A549 (cell line): ENCODE measurements around the gene ARFGAP2. TPM values are rescaled to one million over a fixed set of nuclear protein-coding genes. Genes with fewer than 3 reads are reported as not detected.
A peak's percentile ranks its signal among the peaks of the same experiment; 100 is the strongest.

ENCODE experiments used
- ATAC-seq, 2 experiments: fragments of 200-7000 bp in 1 of 2; fragments of >200 bp in 1 of 2; cut with Nextera tagmentation in 1 of 2; cut with Tn5 transposase in 1 of 2; 3 replicates each; pipeline versions ENCODE4 v1.8.0 to v1.9.1; 2018 to 2020; ENCODE audit warnings: mild to moderate bottlenecking in 1 of 2, moderate library complexity in 1 of 2
- CTCF ChIA-PET: fragments of 300-600 bp; sonication (Branson Sonifier 250); formaldehyde crosslinking; extraction: SDS; loops from one replicate; lab custom pipeline; 2021; ENCODE audit warnings: antibody characterized with exemption, inconsistent platforms; lab: Yijun Ruan, JAX
- POLR2A ChIA-PET: fragments of 350-600 bp; formaldehyde crosslinking; extraction: SDS; loops from one replicate; lab custom pipeline; 2021; ENCODE audit warnings: antibody characterized with exemption, inconsistent platforms; lab: Yijun Ruan, JAX
- DNase-seq, 2 experiments: peaks; one replicate each; pipeline versions ENCODE4 v3.0.0 to v3.0.0-alpha.2; 2011 to 2016; ENCODE audit warnings: low read depth in 1 of 2, low spot score in 1 of 2
- FAIRE-seq: peaks from 2 replicates; lab custom pipeline; 2011; peaks lifted over from hg19 to GRCh38; lab: Jason Lieb, UNC
- H3K27ac ChIP-seq, 2 experiments: fragments of >200 bp; sonication (Bioruptor Twin); formaldehyde crosslinking; 3 replicates each; pipeline ENCODE4 v1.5.1; 2016 to 2017
- H3K4me1 ChIP-seq: fragments of >200 bp; sonication (Bioruptor Twin); formaldehyde crosslinking; 3 replicates; pipeline ENCODE4 v1.6.1; 2016
- H3K4me2 ChIP-seq: fragments of >200 bp; sonication (Bioruptor Twin); formaldehyde crosslinking; 3 replicates; pipeline ENCODE4 v1.6.1; 2016
- H3K4me3 ChIP-seq: fragments of >200 bp; sonication (Bioruptor Twin); formaldehyde crosslinking; 3 replicates; pipeline ENCODE4 v1.5.1; 2016
- H3K9me3 ChIP-seq: fragments of >200 bp; sonication (Bioruptor Twin); formaldehyde crosslinking; 3 replicates; pipeline ENCODE4 v1.6.1; 2016
- CBX2 ChIP-seq: fragments of 200-600 bp; sonication (generic); IDR thresholded peaks from 2 replicates; pipeline ENCODE4 v1.6.1; 2016; ENCODE audit warnings: low read depth, mild to moderate bottlenecking, borderline replicate concordance
- CEBPB ChIP-seq, 2 experiments: fragments of >200 bp in 1 of 2; sonication (Bioruptor Twin) in 1 of 2; formaldehyde crosslinking in 1 of 2; IDR thresholded peaks; 2 replicates each; pipeline ENCODE4 v1.6.1; 2012 to 2016
- CHD2 ChIP-seq: fragments of 150-350 bp; IDR thresholded peaks from 2 replicates; pipeline ENCODE4 v1.6.1; 2014; ENCODE audit warnings: low read length; ENCODE audit not compliant: partially characterized antibody
- EHF ChIP-seq: fragments of 250-450 bp; sonication (Bioruptor Pico); IDR thresholded peaks from 2 replicates; pipeline ENCODE4 v1.5.0; 2020; ENCODE audit warnings: mild to moderate bottlenecking
- EHMT2 ChIP-seq: fragments of 200-600 bp; sonication (generic); IDR thresholded peaks from 2 replicates; pipeline ENCODE4 v1.6.1; 2016; ENCODE audit warnings: antibody characterized with exemption, low read depth, mild to moderate bottlenecking, moderate library complexity
- EP300 ChIP-seq, 2 experiments: fragments of >200 bp; sonication (Bioruptor Twin); formaldehyde crosslinking; IDR thresholded peaks; 2 replicates in 1 of 2; 3 replicates in 1 of 2; pipeline ENCODE4 v1.6.1; 2016 to 2017
- ESRRA ChIP-seq: fragments of 150-350 bp; IDR thresholded peaks from 2 replicates; pipeline ENCODE4 v1.6.1; 2014; ENCODE audit warnings: mild to moderate bottlenecking, low read length, borderline replicate concordance
- FOSB ChIP-seq: fragments of 250-450 bp; sonication (Bioruptor Pico); IDR thresholded peaks from 2 replicates; pipeline ENCODE4 v1.5.0; 2020; ENCODE audit warnings: mild to moderate bottlenecking, moderate library complexity
- FOXS1 ChIP-seq: fragments of 250-450 bp; sonication (Bioruptor Pico); IDR thresholded peaks from 2 replicates; pipeline ENCODE4 v1.5.0; 2020; ENCODE audit warnings: mild to moderate bottlenecking, moderate library complexity
- GATA3 ChIP-seq: IDR thresholded peaks from 2 replicates; pipeline ENCODE4 v1.6.1; 2012; ENCODE audit warnings: borderline replicate concordance
- HDAC2 ChIP-seq: fragments of 200-600 bp; sonication (generic); IDR thresholded peaks from 2 replicates; pipeline ENCODE4 v1.6.1; 2016
- JUN ChIP-seq, 2 experiments: fragments of >200 bp; sonication (Bioruptor Twin); formaldehyde crosslinking; IDR thresholded peaks; 2 replicates in 1 of 2; 3 replicates in 1 of 2; pipeline ENCODE4 v1.6.1; 2016 to 2017
- JUNB ChIP-seq: fragments of >200 bp; sonication (Bioruptor Twin); formaldehyde crosslinking; IDR thresholded peaks from 2 replicates; pipeline ENCODE4 v1.6.1; 2016
- KDM1A ChIP-seq: fragments of 200-600 bp; sonication (generic); IDR thresholded peaks from 2 replicates; pipeline ENCODE4 v1.6.1; 2016; ENCODE audit warnings: low read depth, mild to moderate bottlenecking
- KDM5A ChIP-seq: fragments of 200-600 bp; sonication (generic); IDR thresholded peaks from 2 replicates; pipeline ENCODE4 v1.6.1; 2016; ENCODE audit warnings: antibody characterized with exemption, mild to moderate bottlenecking
- MAFK ChIP-seq: fragments of 450-650 bp; IDR thresholded peaks from 2 replicates; pipeline ENCODE4 v1.6.1; 2014; ENCODE audit not compliant: partially characterized antibody
- MAZ ChIP-seq: fragments of 150-350 bp; IDR thresholded peaks from 2 replicates; pipeline ENCODE4 v1.6.1; 2014; ENCODE audit warnings: antibody characterized with exemption, low read depth, low read length, borderline replicate concordance
- MYC ChIP-seq: IDR thresholded peaks from 2 replicates; pipeline ENCODE4 v1.6.1; 2012; ENCODE audit warnings: mild to moderate bottlenecking, inconsistent platforms, low read length, improper control_type of control experiment, borderline replicate concordance
- NR3C1 ChIP-seq: fragments of >200 bp; sonication (Bioruptor Twin); formaldehyde crosslinking; IDR thresholded peaks from 3 replicates; pipeline ENCODE4 v1.6.1; 2017
- PHF8 ChIP-seq: fragments of 200-600 bp; sonication (generic); IDR thresholded peaks from 2 replicates; pipeline ENCODE4 v1.6.1; 2016; ENCODE audit warnings: low read depth, mild to moderate bottlenecking, antibody characterized with exemption, moderate library complexity, borderline replicate concordance
- POLR2A ChIP-seq: IDR thresholded peaks from 2 replicates; pipeline ENCODE4 v1.6.1; 2012; ENCODE audit warnings: mild to moderate bottlenecking, low read length
- POLR2AphosphoS2 ChIP-seq: conservative IDR thresholded peaks from 2 replicates; pipeline ENCODE4 v1.6.1; 2012; ENCODE audit warnings: low read length, improper control_type of control experiment, inconsistent platforms
- RARB ChIP-seq: fragments of 250-450 bp; sonication (Bioruptor Pico); IDR thresholded peaks from 2 replicates; pipeline ENCODE4 v1.8.0; 2021; ENCODE audit warnings: mild to moderate bottlenecking, moderate library complexity
- RCOR1 ChIP-seq: fragments of 150-350 bp; IDR thresholded peaks from 2 replicates; pipeline ENCODE4 v1.6.1; 2014; ENCODE audit warnings: antibody characterized with exemption, low read length, low read depth
- RNF2 ChIP-seq: fragments of 200-600 bp; sonication (generic); IDR thresholded peaks from 2 replicates; pipeline ENCODE4 v1.6.1; 2016; ENCODE audit warnings: low read depth, mild to moderate bottlenecking, antibody characterized with exemption, moderate library complexity, borderline replicate concordance
- SREBF2 ChIP-seq: fragments of 450-650 bp; IDR thresholded peaks from 2 replicates; pipeline ENCODE4 v1.6.1; 2014; ENCODE audit warnings: mild to moderate bottlenecking, moderate library complexity
- TFCP2L1 ChIP-seq: fragments of 250-450 bp; sonication (Bioruptor Pico); IDR thresholded peaks from 2 replicates; pipeline ENCODE4 v1.5.0; 2021; ENCODE audit warnings: mild to moderate bottlenecking
- ZC3H11A ChIP-seq: fragments of 450-650 bp; IDR thresholded peaks from 2 replicates; pipeline ENCODE4 v1.6.1; 2014; ENCODE audit warnings: antibody characterized with exemption, mild to moderate bottlenecking
- WGBS: methylation state at CpG from one replicate; pipeline ENCODE4 v1.1.6; 2017; ENCODE audit errors: missing lambda C conversion rate; 5-methylcytosine and 5-hydroxymethylcytosine counted together
- polyA plus RNA-seq, 4 experiments: library from polyadenylated mRNA; depleted of rRNA in 3 of 4; stranded (reverse); fragments of >200 nt; fragmentation: RNase III in 1 of 4; extraction: RNeasy Plus Mini Kit Qiagen cat#74134 plus additional on column Dnase treatment in 1 of 4; gene quantifications; 2 replicates in 3 of 4; 3 replicates in 1 of 4; pipeline ENCODE4 v1.2.3, GENCODE V29; 2011 to 2017
- TF ChIP-seq, protein P1 (sequence below): fragments of 200-600 bp; sonication (generic); IDR thresholded peaks from 2 replicates; pipeline ENCODE4 v1.6.1; 2016; ENCODE audit warnings: antibody characterized with exemption, mild to moderate bottlenecking, moderate library complexity
- TF ChIP-seq, protein P2 (sequence below): fragments of >200 bp; sonication (Bioruptor Twin); formaldehyde crosslinking; IDR thresholded peaks from 3 replicates; pipeline ENCODE4 v1.6.1; 2016
- TF ChIP-seq, protein P3 (sequence below): fragments of >200 bp; sonication (Bioruptor Twin); formaldehyde crosslinking; IDR thresholded peaks from 2 replicates; pipeline ENCODE4 v1.6.1; 2016
- TF ChIP-seq, protein P4 (sequence below): fragments of 150-350 bp; IDR thresholded peaks from 2 replicates; pipeline ENCODE4 v1.6.1; 2014; ENCODE audit warnings: low read depth, mild to moderate bottlenecking, low read length

ARFGAP2 gene
- polyA plus RNA-seq, 2 of the 4 experiments (the other 2 are of a cell fraction) = 29.5 to 34.0 TPM

DNA sequence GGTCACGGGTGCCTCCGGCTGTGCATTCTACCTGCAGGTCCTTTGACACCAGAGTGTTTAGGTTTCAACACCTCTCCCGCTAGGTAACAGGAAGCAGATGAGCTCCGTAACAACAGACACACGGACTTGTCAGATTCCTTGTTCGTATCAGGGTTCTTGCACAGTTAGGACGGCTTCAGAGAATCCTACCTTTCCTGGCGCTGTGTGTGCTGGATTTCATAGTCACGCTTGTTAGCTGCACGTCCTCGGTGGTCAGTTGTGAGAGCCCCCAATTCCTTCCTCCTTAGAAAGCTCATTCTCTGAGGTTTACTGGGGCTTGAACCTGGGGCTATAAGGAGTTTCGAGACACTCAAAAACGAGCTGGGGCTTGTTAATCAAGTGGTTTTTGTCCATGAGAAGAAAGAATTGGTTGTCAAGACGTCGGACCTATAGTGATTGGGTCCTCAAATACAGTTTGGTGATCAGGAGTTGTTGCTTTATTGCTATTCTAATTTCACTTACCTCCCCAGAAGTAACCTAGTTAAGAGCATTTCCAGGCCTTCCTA, 38.8 kb upstream of the ARFGAP2 start:
- peak overlapping the region; percentile 92 for H3K4me2 ChIP-seq
- peak overlapping the region; percentile 96 to 99 for H3K27ac ChIP-seq
- ATAC-seq = no peak; a peak in 1 of 6 replicates
- H3K9me3 ChIP-seq = no peaks in the 10 kb centered on the region
- CTCF ChIA-PET = interaction anchor here (0.6 to 11.9 kb wide), 16 partner anchors 8 to 637 kb away, joined by 3 to 101 read pairs (median 4); partner anchors contain the start of genes ACP2, ARFGAP2, NR1H3 and PACSIN3
- no peak for FAIRE-seq
- 4% methylated on average over 13 of the region's 15 CpGs for WGBS
- peak in 1 of 2 experiments; percentile 45 for DNase-seq
- POLR2A ChIA-PET = interaction anchor here (0.6 to 3.2 kb wide), 17 partner anchors 10 to 152 kb away, joined by 3 to 60 read pairs (median 11); partner anchors contain the start of genes ACP2 and PACSIN3
- TF ChIP-seq RNF2 (no peak), ZC3H11A (no peak), RCOR1 (no peak), CEBPB (IDR thresholded peaks at IDR 0.05) (no peak), EHMT2 (no peak), TFCP2L1 (no peak), JUNB (no peak)
- peak overlapping the region; percentile 77 for H3K4me3 ChIP-seq
- peaks cover 43% of the 10 kb centered on the region for H3K4me1 ChIP-seq

DNA sequence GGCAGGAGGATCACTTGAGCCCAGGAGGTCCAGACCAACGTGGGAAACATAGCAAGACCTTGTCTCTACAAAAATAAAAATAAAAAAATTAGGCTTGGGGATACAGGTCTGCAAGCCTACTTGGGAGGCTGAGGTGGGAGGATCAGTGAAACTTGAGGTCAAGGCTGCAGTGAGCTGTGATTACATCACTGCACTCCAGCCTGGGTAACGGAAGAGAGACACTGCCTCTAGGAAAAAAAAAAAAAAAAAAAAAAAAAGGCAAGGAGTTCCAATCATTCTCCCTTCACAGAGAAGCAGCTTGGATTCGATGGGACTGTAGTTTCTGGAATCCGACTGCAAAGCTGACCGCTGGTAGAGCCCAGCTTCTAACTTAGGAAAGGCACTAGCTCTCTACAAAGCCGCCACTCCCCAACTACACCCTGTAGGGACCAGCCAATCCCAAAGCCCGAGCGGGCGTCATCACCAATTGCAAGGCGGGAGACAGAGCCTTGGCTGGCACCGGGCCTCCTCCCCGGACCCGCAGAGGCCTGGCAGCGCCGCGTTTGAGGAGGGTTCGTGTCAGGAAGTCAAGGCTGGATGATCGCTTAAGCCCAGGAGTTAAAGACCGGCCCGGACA, 37.4 kb upstream of the ARFGAP2 start:
- peak; percentile 95 to 96 for DNase-seq
- ATAC-seq = peak; percentile 95 to 96
- Histone ChIP-seq H3K9me3 (no peaks in the 10 kb centered on the region), H3K27ac (peak overlapping the region; percentile 96 to 99), H3K4me2 (peak overlapping the region; percentile 92), H3K4me1 (peaks cover 30% of the 10 kb centered on the region), H3K4me3 (peak overlapping the region; percentile 77)
- POLR2A ChIA-PET = interaction anchor here (0.6 to 3.2 kb wide), 25 partner anchors 8 to 326 kb away, joined by 3 to 60 read pairs (median 6); partner anchors contain the start of genes ACP2 and PACSIN3
- CTCF ChIA-PET = interaction anchor here (1.1 to 11.9 kb wide), 12 partner anchors 9 to 639 kb away, joined by 3 to 101 read pairs (median 6); partner anchors contain the start of genes ACP2, ARFGAP2 and NR1H3
- WGBS = 5% methylated on average over 20 of the region's 20 CpGs
- no peak for FAIRE-seq
- TF ChIP-seq GATA3 = no peak
- TF ChIP-seq FOSB (CRISPR knock-in tag) = no peak
- no peak for TF ChIP-seq ZC3H11A
- TF ChIP-seq ESRRA = peak; percentile 13; the same call in 1 of the 2 replicates
- TF ChIP-seq EHF (CRISPR knock-in tag) = no peak
- no peak for TF ChIP-seq RARB (CRISPR knock-in tag)
- no peak for TF ChIP-seq CBX2
- peak; percentile 79 for TF ChIP-seq POLR2A
- TF ChIP-seq CHD2 = no peak
- TF ChIP-seq, protein P1, sequence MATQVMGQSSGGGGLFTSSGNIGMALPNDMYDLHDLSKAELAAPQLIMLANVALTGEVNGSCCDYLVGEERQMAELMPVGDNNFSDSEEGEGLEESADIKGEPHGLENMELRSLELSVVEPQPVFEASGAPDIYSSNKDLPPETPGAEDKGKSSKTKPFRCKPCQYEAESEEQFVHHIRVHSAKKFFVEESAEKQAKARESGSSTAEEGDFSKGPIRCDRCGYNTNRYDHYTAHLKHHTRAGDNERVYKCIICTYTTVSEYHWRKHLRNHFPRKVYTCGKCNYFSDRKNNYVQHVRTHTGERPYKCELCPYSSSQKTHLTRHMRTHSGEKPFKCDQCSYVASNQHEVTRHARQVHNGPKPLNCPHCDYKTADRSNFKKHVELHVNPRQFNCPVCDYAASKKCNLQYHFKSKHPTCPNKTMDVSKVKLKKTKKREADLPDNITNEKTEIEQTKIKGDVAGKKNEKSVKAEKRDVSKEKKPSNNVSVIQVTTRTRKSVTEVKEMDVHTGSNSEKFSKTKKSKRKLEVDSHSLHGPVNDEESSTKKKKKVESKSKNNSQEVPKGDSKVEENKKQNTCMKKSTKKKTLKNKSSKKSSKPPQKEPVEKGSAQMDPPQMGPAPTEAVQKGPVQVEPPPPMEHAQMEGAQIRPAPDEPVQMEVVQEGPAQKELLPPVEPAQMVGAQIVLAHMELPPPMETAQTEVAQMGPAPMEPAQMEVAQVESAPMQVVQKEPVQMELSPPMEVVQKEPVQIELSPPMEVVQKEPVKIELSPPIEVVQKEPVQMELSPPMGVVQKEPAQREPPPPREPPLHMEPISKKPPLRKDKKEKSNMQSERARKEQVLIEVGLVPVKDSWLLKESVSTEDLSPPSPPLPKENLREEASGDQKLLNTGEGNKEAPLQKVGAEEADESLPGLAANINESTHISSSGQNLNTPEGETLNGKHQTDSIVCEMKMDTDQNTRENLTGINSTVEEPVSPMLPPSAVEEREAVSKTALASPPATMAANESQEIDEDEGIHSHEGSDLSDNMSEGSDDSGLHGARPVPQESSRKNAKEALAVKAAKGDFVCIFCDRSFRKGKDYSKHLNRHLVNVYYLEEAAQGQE = no peak
- TF ChIP-seq TFCP2L1 = no peak
- TF ChIP-seq FOXS1 = no peak
- TF ChIP-seq EP300 (IDR thresholded peaks at IDR 0.05) = no peak
- TF ChIP-seq SREBF2 = no peak
- TF ChIP-seq, protein P2, sequence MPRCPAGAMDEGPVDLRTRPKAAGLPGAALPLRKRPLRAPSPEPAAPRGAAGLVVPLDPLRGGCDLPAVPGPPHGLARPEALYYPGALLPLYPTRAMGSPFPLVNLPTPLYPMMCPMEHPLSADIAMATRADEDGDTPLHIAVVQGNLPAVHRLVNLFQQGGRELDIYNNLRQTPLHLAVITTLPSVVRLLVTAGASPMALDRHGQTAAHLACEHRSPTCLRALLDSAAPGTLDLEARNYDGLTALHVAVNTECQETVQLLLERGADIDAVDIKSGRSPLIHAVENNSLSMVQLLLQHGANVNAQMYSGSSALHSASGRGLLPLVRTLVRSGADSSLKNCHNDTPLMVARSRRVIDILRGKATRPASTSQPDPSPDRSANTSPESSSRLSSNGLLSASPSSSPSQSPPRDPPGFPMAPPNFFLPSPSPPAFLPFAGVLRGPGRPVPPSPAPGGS = peak; percentile 26; the same call in 1 of the 3 replicates
- TF ChIP-seq, protein P3, sequence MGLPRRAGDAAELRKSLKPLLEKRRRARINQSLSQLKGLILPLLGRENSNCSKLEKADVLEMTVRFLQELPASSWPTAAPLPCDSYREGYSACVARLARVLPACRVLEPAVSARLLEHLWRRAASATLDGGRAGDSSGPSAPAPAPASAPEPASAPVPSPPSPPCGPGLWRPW = no peak
- TF ChIP-seq JUN (IDR thresholded peaks at IDR 0.05) = peak in 1 of 2 experiments; percentile 26; a peak in 1 of 5 replicates
- TF ChIP-seq POLR2AphosphoS2 = no peak
- no peak for TF ChIP-seq KDM1A
- TF ChIP-seq RCOR1 = no peak
- no peak for TF ChIP-seq RNF2
- TF ChIP-seq MAFK = no peak
- TF ChIP-seq JUNB = no peak
- peak; percentile 48; the same call in 1 of the 2 replicates for TF ChIP-seq MYC
- no peak for TF ChIP-seq HDAC2
- TF ChIP-seq MAZ = no peak
- no peak for TF ChIP-seq PHF8
- no peak for TF ChIP-seq NR3C1
- TF ChIP-seq, protein P4, sequence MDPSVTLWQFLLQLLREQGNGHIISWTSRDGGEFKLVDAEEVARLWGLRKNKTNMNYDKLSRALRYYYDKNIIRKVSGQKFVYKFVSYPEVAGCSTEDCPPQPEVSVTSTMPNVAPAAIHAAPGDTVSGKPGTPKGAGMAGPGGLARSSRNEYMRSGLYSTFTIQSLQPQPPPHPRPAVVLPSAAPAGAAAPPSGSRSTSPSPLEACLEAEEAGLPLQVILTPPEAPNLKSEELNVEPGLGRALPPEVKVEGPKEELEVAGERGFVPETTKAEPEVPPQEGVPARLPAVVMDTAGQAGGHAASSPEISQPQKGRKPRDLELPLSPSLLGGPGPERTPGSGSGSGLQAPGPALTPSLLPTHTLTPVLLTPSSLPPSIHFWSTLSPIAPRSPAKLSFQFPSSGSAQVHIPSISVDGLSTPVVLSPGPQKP = no peak
- TF ChIP-seq KDM5A = no peak
